HG03066 (cell line): Measurements from ENCODE around the gene RIF1.

Experiments used
- ATAC-seq: cut with Tn5 transposase; IDR thresholded peaks from one replicate; pipeline ENCODE4 v1.9.1; 2021; ENCODE audit warnings: low read depth; ENCODE audit not compliant: unreplicated experiment

RIF1 gene

DNA sequence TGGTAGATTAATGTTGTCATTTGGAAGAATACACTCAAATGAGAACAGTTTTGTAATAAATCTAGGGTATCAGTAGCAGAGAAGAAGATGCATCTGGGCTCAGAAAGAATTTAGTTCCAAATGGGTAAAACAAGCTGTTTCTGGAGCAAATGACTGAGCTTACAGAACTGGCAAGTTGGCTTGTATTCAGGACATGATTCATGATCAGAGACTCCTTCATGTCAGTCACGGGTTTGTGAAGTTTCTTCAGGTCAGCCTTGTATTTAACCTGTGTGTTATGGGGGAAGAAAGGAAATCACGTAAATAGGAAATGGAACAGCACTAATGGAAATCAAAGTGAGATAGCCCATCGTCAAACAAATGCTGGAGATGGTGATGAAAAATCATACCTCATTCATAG is 109.1 kb downstream of the RIF1 start:
- ATAC-seq: no peak

DNA sequence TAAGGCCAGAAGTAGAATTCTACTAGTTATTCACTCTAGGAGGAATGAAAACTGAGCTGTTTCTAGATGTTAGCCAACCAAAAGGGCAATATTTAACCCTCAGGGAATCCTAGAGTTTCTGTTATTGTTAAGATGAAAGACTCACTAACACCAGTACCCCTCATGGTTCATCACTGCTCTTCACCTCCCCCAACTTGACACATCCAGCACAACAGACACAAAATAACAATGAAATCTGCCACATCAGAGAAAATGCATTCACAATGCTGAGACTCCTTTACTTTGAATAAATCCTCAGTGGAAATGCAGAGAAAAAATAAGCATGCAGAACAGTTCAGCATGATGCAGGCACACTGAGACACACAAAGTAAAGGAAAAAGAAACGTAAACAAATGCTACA is 111.3 kb downstream of the RIF1 start:
- ATAC-seq: no peak

DNA sequence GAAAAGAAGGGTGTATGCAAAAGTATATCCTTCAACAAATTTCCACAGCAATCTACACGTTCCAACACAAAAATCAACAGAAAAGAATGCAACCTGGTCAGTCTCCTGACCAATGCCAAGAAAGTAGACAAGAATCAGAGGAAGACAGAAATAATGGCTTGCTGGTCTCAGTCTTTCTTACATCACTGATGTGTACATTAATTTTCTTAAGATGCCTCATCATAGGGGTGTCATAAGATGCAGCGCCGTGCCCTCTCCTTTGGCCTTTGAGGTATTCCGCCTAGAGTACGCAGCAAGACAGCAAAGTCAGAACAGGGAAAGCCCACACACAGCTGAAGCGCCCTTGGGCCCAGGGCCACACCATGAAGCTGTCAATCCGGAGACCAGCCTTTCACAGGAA is 112.9 kb downstream of the RIF1 start:
- ATAC-seq: no peak

DNA sequence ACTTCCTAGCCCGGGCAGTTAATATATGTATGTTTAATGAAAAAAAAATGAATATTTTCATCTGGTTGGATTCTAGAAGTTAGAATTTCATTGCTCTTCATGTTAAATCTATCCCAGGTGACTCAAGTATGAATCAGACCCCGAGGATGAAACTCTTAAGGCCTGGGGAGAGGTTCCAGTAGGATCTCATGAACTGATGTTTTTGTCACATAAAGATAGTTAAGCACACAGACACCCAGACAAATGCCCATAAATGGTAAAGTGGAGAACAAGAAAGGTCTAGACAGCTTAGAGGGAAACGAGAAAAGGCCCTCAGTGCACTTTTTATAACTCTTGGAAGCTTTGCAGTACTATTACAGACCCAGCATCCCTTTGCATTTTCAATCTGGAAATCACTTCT is 114.1 kb downstream of the RIF1 start:
- ATAC-seq: no peak

DNA sequence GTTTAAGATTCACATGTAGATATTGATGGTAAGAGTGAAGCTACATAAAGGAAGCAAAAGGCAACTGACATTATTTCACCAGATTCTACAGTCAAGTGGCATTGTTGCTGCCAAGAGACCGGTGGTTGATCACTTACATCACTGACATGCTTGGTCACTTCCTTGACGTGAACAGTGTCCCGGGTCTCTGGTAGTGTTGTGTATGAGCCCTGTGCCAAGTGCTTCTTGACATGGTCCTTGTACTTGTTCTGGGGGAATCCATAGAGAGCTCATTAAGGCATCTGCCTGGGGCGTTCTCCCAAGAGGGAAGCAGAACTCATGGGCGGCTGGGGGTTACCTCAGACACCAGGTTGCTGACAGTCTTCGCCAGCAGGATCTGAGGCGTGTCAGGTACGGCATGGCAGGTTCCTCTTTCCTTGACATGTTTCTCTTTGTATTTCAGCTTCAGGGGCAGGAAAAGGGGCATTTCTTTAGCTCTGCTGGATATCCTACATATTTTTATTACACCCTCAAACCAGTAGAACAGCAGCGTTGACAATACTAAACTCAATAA is 116.2 kb downstream of the RIF1 start:
- ATAC-seq: no peak

DNA sequence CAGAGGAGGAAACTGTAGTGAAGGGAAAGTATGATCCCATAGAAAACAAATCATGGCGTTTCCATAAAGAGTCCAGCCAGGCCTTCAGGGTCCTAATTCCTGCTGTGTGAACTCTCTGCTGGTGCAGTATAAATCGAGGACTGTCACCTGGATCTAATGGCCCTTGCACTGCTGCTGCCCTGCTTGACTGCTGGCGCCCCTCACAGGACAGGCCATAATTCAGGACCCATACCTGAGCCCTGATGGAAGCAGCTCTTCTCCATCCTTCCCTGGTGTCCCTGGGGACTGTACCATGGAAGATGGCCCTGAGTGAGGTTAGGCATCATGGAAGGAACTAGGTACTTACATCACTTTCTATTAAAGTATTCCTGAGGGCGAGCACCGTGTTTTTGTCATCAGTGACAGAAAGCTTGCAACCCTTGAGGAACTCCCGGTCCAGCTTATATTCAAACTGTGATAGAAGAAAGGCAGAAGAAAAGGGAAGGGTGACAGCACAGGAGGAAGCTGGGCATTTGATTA is 116.9 kb downstream of the RIF1 start:
- ATAC-seq: no peak
